ENCODE measurements around the gene ERMP1.

The ERMP1 gene

DNA sequence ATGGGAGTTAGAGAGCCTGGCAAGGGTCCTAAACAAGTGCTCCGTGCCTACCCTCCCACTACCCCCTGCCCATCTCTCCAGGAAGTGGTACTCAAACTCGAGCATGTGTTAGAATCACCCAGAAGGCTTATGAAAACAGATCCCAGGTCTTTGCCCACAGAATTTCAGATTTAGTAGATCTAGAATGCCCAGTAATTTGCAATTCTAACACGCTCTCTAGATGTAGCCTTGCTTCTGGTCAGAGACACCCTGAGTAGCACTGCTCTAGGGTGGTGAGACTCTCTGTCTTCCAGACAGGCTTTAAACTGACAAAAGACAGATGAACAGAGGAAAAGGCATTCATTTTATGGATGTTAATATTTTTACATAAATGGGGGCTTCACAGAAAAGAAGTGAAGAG is 20.7 kb upstream of the ERMP1 start:
- no peak for DNase-seq (ENCODE audit: low read depth, low spot score)

DNA sequence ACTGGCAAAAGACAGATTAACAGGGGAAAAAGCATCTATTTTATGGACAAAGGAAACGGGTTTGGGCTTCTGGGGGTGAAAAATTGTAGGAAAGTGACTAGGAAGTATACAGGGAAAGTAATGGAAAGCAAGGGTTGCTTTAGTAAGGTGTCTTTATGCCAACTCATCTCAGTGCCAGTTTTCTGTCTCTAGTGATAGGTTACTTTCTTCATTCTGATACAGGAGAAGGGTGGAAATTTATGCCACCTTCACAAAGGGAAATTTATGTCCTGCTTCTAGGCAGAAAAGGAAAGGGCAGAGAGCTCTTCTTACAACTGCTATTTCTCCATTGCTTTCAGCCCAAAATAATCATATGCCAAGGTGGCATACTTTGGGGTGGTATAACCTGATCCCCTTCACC is 20.1 kb upstream of the ERMP1 start:
- DNase-seq (ENCODE audit: low read depth, low spot score) = no peak

GRCh38 chr9:5851445-5851844 is 18.5 kb upstream of the ERMP1 start:
- no peak for DNase-seq (ENCODE audit: low read depth, low spot score)

DNA sequence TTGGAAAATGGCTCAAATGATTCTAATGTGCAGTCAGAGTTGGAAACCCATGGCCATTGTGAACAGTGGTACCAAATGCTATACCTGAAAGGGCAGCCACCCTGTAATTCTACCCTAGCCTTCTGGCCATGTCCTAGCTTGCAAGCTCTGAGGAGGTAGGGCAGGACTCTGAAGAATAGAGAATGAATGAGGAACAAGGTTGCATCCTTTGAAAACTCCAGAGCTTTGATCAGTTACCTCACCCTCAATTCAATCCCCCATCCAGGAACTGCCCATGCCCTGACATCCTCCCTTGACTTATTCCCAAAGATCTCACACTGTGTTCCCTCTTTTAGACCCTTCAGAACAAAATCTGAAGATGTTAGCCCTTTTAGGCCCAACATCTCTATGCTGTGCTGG is 17.8 kb upstream of the ERMP1 start:
- no peak for DNase-seq (ENCODE audit: low read depth, low spot score)

- no peak for DNase-seq (ENCODE audit: low read depth, low spot score)
These were observed 15.5 kb upstream of the ERMP1 start for GRCh38 chr9:5848372-5848882.

- DNase-seq (ENCODE audit: low read depth, low spot score) = no peak
These were observed 13.6 kb upstream of the ERMP1 start for GRCh38 chr9:5846501-5846921.

- DNase-seq (ENCODE audit: low read depth, low spot score) = no peak
These were observed 13.2 kb upstream of the ERMP1 start for GRCh38 chr9:5846096-5846495.

DNA sequence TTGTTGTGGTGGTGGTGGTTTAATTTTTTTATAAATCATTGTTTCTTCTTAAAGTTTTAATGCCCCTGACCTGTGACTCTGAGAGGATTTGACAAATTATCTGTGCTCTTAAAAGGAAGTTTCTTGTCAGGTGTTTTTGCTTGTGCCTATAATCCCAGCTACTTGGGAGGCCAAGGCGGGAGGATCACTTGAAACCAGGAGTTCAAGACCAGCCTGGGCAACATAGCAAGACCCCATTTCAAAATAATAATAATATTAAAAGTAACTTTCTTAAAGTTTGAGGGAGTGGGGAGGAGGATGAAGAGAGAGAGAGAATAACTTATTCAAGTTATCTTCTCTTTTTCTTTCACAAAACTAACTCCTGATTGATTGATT is 12.2 kb upstream of the ERMP1 start:
- no peak for DNase-seq (ENCODE audit: low read depth, low spot score)

GRCh38 chr9:5843794-5844471 is 11.0 kb upstream of the ERMP1 start:
- DNase-seq (ENCODE audit: low read depth, low spot score) = no peak

GRCh38 chr9:5842929-5843793 is 10.2 kb upstream of the ERMP1 start:
- no peak for DNase-seq (ENCODE audit: low read depth, low spot score)

GRCh38 chr9:5841771-5842573 is 9.1 kb upstream of the ERMP1 start:
- no peak for DNase-seq (ENCODE audit: low read depth, low spot score)

DNA sequence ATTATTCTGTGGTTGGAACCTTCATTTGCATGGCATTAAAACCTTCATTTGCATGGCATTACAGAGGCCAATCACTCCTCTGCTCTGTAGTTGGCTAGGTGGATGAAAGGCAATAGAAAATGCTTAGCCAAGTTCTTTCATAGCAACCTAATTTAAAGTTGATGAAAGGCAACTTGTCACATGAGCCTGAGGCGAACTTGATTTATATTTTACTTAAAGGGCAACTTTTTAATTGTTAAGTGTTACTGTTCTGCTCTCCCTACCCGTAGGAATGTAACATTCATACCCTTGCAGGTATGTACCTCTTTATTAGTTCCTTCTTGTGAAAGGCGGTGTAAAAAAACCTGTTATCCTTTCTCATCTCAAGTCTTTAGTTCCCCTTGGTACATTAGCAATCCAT is 7.9 kb upstream of the ERMP1 start:
- DNase-seq (ENCODE audit: low read depth, low spot score) = no peak

GRCh38 chr9:5839572-5839902 is 6.6 kb upstream of the ERMP1 start:
- no peak for DNase-seq (ENCODE audit: low read depth, low spot score)

GRCh38 chr9:5838884-5839571 is 6.1 kb upstream of the ERMP1 start:
- no peak for DNase-seq (ENCODE audit: low read depth, low spot score)

DNA sequence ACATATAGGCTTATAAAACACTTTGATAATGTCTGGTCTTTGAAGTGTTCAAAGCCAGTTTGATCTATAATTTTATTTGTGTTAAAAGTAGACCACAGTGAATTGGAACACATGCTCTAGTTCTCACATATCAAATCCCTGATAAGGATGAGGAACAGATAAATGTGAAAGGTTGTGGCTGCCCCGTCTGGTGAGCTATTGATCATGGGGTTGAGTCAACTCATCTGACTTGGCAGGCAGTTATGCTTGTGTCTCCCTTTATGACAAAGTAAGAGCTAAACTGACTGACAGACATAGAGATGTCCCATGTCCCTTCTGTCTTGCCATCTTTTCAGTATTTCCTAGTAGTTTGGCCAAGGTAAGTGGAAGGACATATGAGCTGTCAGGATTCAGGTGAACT is 2.9 kb upstream of the ERMP1 start:
- DNase-seq (ENCODE audit: low read depth, low spot score) = no peak

- no peak for DNase-seq (ENCODE audit: low read depth, low spot score)
These were observed 1.3 kb upstream of the ERMP1 start for GRCh38 chr9:5834214-5834613.

DNA sequence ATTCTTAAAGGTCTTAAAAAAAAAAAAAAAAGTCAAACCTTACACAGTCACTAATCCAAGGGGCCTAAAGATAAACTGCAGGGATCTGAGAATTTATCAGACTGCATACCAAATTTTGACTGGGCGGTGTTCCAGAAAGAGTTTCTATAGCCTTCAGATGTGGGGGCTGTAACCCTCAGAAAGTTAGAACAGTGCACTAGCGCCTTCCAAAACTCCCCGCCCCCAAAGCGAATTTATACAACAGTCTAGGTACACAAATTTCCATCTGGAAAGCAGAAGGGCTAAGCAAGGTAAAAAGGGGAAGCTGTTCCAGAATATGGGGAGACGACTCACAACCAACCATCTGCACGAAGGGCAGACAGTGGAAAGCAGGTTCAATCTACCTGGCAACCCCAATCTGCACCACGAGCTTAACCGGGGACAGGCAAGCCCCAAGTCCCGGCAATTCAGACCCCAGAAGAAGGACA is 813 bp downstream of the ERMP1 start:
- DNase-seq (ENCODE audit: low read depth, low spot score) = no peak

GRCh38 chr9:5825895-5826622 is 6.9 kb downstream of the ERMP1 start:
- DNase-seq (ENCODE audit: low read depth, low spot score) = no peak

DNA sequence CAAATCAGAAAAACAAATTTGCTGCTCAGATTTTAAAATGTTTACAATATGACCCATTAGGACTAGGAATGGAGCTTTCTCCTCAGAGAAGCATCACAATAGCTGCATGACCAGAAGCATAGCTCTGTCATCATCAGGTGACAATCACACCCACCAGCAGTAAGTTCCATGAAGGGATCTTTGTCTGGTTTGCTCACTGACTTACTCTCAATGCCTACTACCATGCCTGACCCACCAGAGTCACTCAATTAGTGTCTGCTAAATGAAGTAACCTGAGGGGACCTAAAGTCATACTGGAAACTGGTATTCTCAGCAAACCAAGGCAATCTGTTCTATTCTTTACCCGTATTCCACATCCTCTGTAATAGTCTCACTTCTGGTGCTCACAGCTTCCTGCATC is 7.7 kb downstream of the ERMP1 start:
- DNase-seq (ENCODE audit: low read depth, low spot score) = no peak

DNA sequence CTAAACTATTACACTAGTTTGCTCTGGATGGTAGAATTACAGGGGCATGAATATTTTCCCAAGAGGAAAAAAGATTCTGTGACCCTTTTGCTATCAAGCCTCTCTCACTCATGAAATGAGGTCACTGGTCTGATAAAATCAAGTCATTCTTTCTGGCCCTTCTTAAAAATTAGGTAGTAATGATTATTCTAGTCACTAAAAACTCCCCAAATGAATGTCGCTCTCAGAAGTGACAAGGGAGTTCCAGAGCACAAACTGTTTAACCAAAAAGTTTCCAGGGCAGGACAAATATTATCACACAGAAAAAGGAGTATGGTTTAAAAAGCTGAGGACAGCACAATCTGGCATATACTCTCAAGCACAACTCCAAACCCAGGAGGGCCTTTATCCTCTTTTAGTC is 12.5 kb downstream of the ERMP1 start:
- no peak for DNase-seq (ENCODE audit: low read depth, low spot score)

DNA sequence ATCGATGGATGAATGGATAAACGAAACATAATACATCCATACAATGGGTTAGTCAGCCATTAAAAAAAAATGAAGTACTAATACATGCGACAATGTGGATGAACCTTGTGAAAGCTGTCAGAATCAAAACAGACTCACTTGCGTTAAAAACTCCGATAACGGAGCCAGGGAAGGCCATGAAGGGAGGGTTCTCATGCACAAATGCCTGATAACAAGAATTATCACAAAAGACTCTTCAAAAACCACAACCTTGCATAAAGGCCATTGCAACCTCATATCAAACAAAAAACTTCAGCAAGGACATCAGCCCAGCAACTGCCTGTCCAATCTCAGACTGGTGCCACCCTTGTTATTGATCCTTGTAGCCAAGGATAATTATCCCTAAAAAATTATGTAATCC is 13.7 kb downstream of the ERMP1 start:
- DNase-seq (ENCODE audit: low read depth, low spot score) = no peak
